Eye (tissue), 1 donor: ENCODE measurements around the gene ZNF839.
"Not testable (repeated sequence)": the region's sequence is repeated elsewhere in the genome, so short reads cannot be mapped to it uniquely, and the experiment has no call there.

Source experiments
- DNase-seq: peaks from one replicate; pipeline ENCODE4 v3.0.0-alpha.2; 2015

ZNF839 gene

GRCh38 chr14:102314242-102315011, 5.1 kb upstream of the ZNF839 start:
- peak; percentile 93 for DNase-seq

GRCh38 chr14:102315121-102315520, 4.4 kb upstream of the ZNF839 start:
- no peak for DNase-seq

DNA sequence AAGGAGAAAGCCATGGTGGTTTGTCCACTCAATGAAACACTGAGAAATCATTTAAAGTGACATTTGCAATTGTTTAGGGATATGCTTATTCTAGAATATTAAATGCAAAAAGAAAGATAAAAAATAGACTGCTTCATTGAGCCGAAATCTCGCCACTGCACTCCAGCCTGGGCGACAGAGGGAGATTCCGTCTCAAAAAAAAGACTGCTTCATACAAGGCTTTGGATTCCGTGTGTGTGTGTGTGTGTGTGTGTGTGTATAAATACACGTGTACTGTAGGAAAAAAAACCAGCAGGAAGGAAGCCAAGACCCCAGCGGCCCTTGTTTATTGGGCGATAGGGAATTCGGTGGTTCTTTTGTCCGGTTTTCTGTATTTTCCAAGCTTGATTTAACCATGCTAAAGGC, 3.2 kb upstream of the ZNF839 start:
- DNase-seq: no peak

DNA sequence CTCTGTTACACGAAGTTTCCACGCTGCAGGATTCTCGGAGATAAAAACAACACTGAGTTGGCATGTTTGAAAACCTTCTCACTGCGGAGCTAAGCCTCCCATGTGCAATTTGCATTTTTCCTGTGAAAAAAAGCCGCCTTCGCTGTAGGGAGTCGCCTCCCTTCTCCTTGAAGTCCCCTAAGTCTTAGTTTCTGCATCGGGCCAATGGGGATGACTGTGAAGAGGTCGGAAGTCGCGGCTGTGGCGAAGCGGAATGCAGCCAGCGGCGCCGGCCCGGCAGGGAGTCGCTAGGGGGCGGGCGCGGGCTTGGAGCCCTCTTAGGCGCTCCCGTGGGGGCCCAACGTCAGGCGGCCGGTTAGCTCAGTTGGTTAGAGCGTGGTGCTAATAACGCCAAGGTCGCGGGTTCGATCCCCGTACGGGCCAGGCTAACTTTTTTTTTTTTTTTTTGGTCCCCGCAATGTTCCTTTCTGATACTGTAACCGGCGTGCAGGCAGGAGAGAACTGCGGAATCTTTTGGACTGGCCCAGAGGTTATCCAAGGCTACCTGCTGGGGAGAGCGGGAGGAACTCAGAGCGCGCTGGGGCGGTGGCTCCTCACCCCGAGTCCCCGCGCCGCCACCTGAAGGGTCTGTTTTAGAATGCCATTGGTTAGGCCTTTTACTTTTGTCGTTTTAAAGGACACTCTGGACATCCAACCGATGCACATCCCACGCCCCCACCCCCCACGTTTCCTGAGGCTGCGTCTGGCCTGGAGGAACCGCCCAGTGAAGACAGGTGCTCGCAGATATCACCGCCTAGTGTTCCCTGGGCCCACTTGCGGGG, 2.6 kb upstream of the ZNF839 start:
- DNase-seq: peak; percentile 97

DNA sequence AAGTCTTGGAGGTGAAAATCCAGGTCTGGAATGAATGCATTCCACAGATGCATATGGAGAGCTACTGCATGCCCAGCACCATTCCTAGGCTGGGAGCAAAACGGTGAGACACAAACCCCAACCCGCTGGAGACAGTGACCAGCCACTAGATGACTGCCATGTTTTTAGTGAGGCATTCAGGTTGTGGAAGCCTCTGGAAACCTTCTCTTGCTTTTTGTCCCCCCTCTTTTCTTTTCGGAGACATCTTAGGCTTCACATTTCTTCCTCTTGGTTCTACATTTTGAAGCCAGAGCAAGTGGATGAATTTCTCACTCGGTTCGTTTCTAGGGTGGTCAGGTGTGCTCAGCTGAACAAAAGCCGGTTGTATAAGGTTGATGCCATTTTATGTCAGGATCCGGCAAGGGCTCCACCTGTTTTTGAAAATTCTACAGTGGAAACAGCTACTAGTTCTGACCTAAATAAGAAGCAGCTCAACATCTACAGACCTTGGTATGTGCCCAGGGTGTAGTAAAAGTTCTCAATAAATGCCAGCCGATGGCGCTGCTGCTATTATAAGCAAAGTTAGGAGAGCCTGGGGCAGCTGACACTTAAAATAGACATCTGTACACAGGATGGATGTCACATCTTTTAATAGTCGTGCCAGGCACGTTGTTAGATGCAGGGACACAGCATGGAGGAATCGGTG, 1.8 kb upstream of the ZNF839 start:
- DNase-seq: no peak

- DNase-seq: no peak
These were observed 717 bp upstream of the ZNF839 start for GRCh38 chr14:102318781-102319276.

- DNase-seq: peak; percentile 77
These were observed 601 bp downstream of the ZNF839 start for GRCh38 chr14:102320033-102320660.

GRCh38 chr14:102320671-102321455, 1.3 kb downstream of the ZNF839 start:
- no peak for DNase-seq

- no peak for DNase-seq
These were observed 2.2 kb downstream of the ZNF839 start for GRCh38 chr14:102321456-102322422.

DNA sequence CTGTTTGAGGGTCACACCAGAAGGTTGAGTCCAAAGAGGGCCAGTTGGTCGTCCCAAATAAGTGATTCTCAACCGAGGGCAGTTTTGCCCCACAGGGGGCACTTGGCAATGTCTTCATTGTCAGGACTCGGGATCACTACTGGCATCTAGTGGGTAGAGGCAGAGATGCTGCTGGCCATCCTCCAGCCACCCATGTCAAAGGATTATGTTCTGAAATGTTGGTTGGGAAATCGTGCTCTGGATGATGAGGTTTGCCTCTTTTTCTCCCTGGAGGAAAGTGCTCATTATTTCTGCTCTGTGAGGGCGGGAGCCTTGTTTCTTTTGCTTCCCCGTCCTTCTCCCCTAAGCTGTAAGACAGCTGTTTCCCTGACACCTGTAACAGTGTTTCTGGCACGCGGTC, 3.6 kb downstream of the ZNF839 start:
- peak; percentile 62 for DNase-seq

DNA sequence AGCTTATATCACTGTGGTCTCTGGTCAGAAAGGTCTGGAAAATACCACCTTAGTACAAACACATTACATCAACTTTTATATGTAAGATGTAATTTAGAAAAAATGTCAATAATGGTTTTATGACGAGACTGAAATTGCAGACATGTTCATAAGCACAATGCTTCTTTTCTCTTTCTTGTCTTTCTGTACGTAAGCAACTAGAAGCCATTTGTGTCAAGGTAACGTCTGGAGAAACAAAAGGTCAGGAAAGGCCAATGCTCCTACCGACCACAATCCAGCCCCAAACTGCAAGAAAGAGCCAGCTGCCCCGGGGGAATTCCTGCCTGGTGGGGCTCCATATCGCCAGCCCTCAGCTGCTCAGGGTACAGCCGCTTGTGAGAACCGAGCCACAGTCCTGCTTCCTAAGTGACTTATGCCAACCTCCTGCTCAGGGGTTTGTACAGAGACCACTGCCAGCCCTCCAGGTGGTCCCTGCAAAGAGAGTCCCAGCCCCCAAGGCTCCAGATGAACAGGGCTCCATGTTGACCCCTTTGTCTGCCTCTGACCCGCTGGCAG, 6.3 kb downstream of the ZNF839 start:
- no peak for DNase-seq

GRCh38 chr14:102326583-102326982, 7.0 kb downstream of the ZNF839 start:
- DNase-seq: no peak

- not testable (repeated sequence) for DNase-seq
These were observed 9.8 kb downstream of the ZNF839 start for GRCh38 chr14:102329381-102329780.

DNA sequence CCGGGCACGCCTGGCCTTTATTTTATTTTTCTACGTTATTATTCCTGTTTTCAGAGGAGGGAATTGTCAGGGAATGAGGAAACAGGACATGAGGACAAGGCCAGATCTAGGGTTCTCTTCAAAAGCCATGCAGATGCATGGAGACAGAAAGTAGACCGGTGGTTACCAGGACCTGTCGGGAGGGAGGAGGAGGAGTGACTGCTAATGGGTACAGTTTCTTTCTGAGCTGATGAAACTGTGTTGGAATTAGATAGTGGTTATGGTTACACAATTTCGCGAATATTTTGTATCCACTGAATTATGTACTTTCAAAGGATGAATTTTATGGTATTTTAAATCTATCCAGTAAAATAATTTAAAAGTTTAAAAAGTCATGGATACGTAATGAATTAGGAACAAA, 11.3 kb downstream of the ZNF839 start:
- no peak for DNase-seq

- no peak for DNase-seq
These were observed 13.8 kb downstream of the ZNF839 start for GRCh38 chr14:102333390-102333789.

DNA sequence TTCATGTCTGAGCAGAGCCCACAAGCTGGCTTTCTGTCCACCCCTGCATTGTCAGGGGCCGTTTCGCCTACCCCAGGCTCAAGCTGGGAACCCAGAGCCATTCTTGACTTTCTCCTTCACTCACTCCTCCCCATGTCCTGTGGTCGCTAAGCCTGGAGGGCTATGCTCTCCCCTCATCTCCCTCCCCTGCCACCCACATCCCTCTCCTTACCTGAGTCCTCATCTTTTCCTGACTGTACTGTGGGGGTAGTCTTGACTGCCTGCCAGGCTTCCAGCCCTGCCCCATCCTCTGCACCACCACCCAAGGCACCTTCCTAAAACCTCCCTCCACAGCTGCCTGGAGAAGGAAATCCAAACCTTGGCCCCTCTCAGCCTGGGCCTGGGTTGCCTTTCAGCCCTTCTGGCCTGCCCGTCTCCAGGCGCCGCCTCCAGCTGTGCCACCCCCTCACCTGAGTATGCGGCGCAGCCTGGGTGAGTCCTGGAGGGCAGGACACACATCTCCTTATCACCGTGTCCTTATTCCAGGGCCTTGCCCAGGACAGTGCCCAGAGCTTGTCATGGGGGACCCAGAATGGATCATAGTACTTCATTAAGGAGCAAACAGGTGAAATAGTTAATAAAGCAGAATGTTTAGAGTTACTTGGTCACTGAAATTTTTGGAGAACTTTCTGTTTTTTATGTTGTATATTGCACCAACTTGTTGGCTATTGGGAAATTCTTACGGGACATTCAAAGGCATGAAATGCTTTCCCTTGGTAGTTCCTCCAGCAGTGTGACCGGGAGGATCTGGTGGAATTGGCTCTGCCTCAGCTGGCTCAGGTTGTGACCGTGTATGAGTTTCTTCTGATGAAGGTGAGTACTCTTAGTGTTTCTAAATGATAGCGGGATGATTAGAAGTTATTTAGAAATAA, 14.5 kb downstream of the ZNF839 start:
- DNase-seq: no peak

- no peak for DNase-seq
These were observed 15.6 kb downstream of the ZNF839 start for GRCh38 chr14:102335163-102335562.

GRCh38 chr14:102338724-102339123, 19.2 kb downstream of the ZNF839 start:
- DNase-seq: no peak

DNA sequence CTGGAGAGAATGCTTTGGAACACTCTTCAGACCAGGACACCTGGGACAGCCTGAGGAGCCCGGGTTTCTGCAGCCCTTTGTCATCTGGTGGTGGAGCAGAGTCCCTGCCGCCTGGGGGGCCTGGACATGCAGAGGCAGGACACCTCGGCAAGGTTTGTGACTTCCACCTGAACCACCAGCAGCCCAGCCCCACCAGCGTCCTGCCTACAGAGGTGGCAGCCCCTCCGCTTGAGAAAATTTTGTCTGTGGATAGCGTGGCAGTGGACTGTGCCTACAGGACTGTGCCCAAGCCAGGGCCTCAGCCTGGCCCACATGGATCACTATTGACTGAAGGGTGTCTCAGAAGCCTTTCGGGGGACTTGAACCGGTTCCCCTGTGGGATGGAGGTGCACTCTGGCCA, 22.0 kb downstream of the ZNF839 start:
- no peak for DNase-seq
